Trophoblast cell (in vitro differentiated cells and primary cell): ENCODE measurements around the gene CENPP.

Experiments used
- DNase-seq, 2 donors: peaks; one replicate each; pipeline ENCODE4 v3.0.0-alpha.2; 2016
- H2AFZ ChIP-seq: 2 replicates; pipeline ENCODE4 v1.6.1; 2013; ENCODE audit warnings: low read length, moderate library complexity, mild to moderate bottlenecking; ENCODE audit not compliant: insufficient read depth, poor library complexity
- H2AK5ac ChIP-seq: 2 replicates; pipeline ENCODE4 v1.6.1; 2013; ENCODE audit warnings: mild to moderate bottlenecking, low read length
- H2BK120ac ChIP-seq: 2 replicates; pipeline ENCODE4 v1.6.1; 2013; ENCODE audit warnings: low read length, mild to moderate bottlenecking, moderate library complexity; ENCODE audit not compliant: insufficient read depth, poor library complexity
- H2BK12ac ChIP-seq: 2 replicates; pipeline ENCODE4 v1.6.1; 2013; ENCODE audit warnings: mild to moderate bottlenecking, low read length, moderate library complexity
- H2BK5ac ChIP-seq: 2 replicates; pipeline ENCODE4 v1.6.1; 2013; ENCODE audit warnings: low read length, low read depth, moderate library complexity, mild to moderate bottlenecking; ENCODE audit not compliant: poor library complexity
- H3K14ac ChIP-seq: 2 replicates; pipeline ENCODE4 v1.6.1; 2013; ENCODE audit warnings: mild to moderate bottlenecking, low read length
- H3K18ac ChIP-seq: 2 replicates; pipeline ENCODE4 v1.6.1; 2013; ENCODE audit warnings: mild to moderate bottlenecking, low read length
- H3K23ac ChIP-seq: 2 replicates; pipeline ENCODE4 v1.6.1; 2013; ENCODE audit warnings: low read length
- H3K27ac ChIP-seq: 2 replicates; pipeline ENCODE4 v1.5.1; 2013; ENCODE audit warnings: low read depth, mild to moderate bottlenecking, inconsistent platforms, low read length, moderate library complexity
- H3K27me3 ChIP-seq: 2 replicates; pipeline ENCODE4 v1.6.1; 2013; ENCODE audit warnings: inconsistent platforms, mild to moderate bottlenecking, low read length, moderate library complexity; ENCODE audit not compliant: insufficient read depth
- H3K36me3 ChIP-seq, 2 experiments: 1 replicate in 1 of 2; 2 replicates in 1 of 2; pipeline ENCODE4 v1.6.1; 2013; ENCODE audit warnings: low read length in 2 of 2, mild to moderate bottlenecking in 2 of 2, moderate library complexity in 1 of 2; ENCODE audit not compliant: insufficient read depth in 2 of 2, control insufficient read depth in 1 of 2
- H3K4ac ChIP-seq: 2 replicates; pipeline ENCODE4 v1.6.1; 2013; ENCODE audit warnings: low read depth, mild to moderate bottlenecking, low read length, moderate library complexity
- H3K4me1 ChIP-seq, 2 experiments: 1 replicate in 1 of 2; 2 replicates in 1 of 2; pipeline ENCODE4 v1.6.1; 2013; ENCODE audit warnings: low read length in 2 of 2, mild to moderate bottlenecking in 2 of 2, moderate library complexity in 1 of 2; ENCODE audit not compliant: insufficient read depth in 2 of 2, control insufficient read depth in 1 of 2
- H3K4me2 ChIP-seq: 2 replicates; pipeline ENCODE4 v1.6.1; 2013; ENCODE audit warnings: inconsistent platforms, mild to moderate bottlenecking, low read length, moderate library complexity
- H3K4me3 ChIP-seq: 2 replicates; pipeline ENCODE4 v1.5.1; 2013; ENCODE audit warnings: mild to moderate bottlenecking, low read depth, low read length, inconsistent platforms
- H3K79me1 ChIP-seq: one replicate; pipeline ENCODE4 v1.6.1; 2013; ENCODE audit warnings: low read length
- H3K79me2 ChIP-seq: 2 replicates; pipeline ENCODE4 v1.6.1; 2013; ENCODE audit warnings: low read length, mild to moderate bottlenecking; ENCODE audit not compliant: control insufficient read depth, insufficient read depth, poor library complexity
- H3K9ac ChIP-seq: 2 replicates; pipeline ENCODE4 v1.6.1; 2013; ENCODE audit warnings: mild to moderate bottlenecking, low read length
- H3K9me3 ChIP-seq: 2 replicates; pipeline ENCODE4 v1.6.1; 2013; ENCODE audit warnings: low read depth, mild to moderate bottlenecking, control low read depth, inconsistent platforms, low read length; ENCODE audit not compliant: insufficient read depth
- H4K12ac ChIP-seq: 2 replicates; pipeline ENCODE4 v1.6.1; 2013; ENCODE audit warnings: low read depth, mild to moderate bottlenecking, low read length, moderate library complexity
- H4K8ac ChIP-seq: 2 replicates; pipeline ENCODE4 v1.6.1; 2013; ENCODE audit warnings: low read depth, mild to moderate bottlenecking, low read length, moderate library complexity
- H4K91ac ChIP-seq: one replicate; pipeline ENCODE4 v1.6.1; 2013; ENCODE audit warnings: low read depth, mild to moderate bottlenecking, low read length, moderate library complexity
- WGBS: extraction: QIAGEN DNeasy Blood & Tissue Kit; methylation state at CpG from one replicate; pipeline ENCODE4 v1.1.7; 2013; ENCODE audit warnings: missing lambda C conversion rate; ENCODE audit not compliant: insufficient read length, insufficient coverage; ENCODE audit errors: extremely low coverage; 5-methylcytosine and 5-hydroxymethylcytosine counted together

CENPP gene

GRCh38 chr9:92529124-92529523, 203.4 kb downstream of the CENPP start:
- DNase-seq, result no peak
- Histone ChIP-seq H4K8ac (no peak overlapping the region), H2BK12ac (no peak overlapping the region), H3K9ac (no peak overlapping the region), H3K79me2 (no peaks in the 10 kb centered on the region), H4K91ac (no peak overlapping the region), H3K79me1 (no peaks in the 10 kb centered on the region), H2BK5ac (no peak overlapping the region), H3K27ac (no peak overlapping the region), H3K4me1 (no peaks in the 10 kb centered on the region), H3K4me3 (no peak overlapping the region), H3K14ac (no peak overlapping the region), H4K12ac (no peak overlapping the region), H3K4me2 (no peak overlapping the region), H2AFZ (no peak overlapping the region), H3K36me3 (no peaks in the 10 kb centered on the region), H3K27me3 (no peaks in the 10 kb centered on the region), H3K18ac (no peak overlapping the region), H3K4ac (no peak overlapping the region), H2BK120ac (no peak overlapping the region), H3K23ac (no peak overlapping the region), H3K9me3 (no peaks in the 10 kb centered on the region), H2AK5ac (no peak overlapping the region)
- no CpG with 5 or more reads among the region's 3 CpGs for WGBS

- Histone ChIP-seq H2BK12ac (no peak overlapping the region), H4K91ac (no peak overlapping the region), H3K14ac (no peak overlapping the region), H3K36me3 (no peaks in the 10 kb centered on the region), H2AK5ac (no peak overlapping the region), H3K27ac (no peak overlapping the region), H3K4ac (no peak overlapping the region), H3K4me3 (no peak overlapping the region), H3K27me3 (no peaks in the 10 kb centered on the region), H3K9ac (no peak overlapping the region), H3K9me3 (no peaks in the 10 kb centered on the region), H3K79me1 (no peaks in the 10 kb centered on the region), H3K23ac (no peak overlapping the region), H3K79me2 (no peaks in the 10 kb centered on the region), H3K4me2 (no peak overlapping the region), H2BK5ac (no peak overlapping the region), H4K8ac (no peak overlapping the region), H3K18ac (no peak overlapping the region), H3K4me1 (no peaks in the 10 kb centered on the region), H2BK120ac (no peak overlapping the region), H4K12ac (no peak overlapping the region), H2AFZ (no peak overlapping the region)
- DNase-seq, result no peak
These were observed 205.1 kb downstream of the CENPP start for GRCh38 chr9:92530893-92531292.

GRCh38 chr9:92534204-92534603, 208.5 kb downstream of the CENPP start:
- no peak overlapping the region for H2BK12ac ChIP-seq
- no peak overlapping the region for H4K12ac ChIP-seq
- no peak overlapping the region for H2AFZ ChIP-seq
- no peak overlapping the region for H2BK120ac ChIP-seq
- no peaks in the 10 kb centered on the region for H3K27me3 ChIP-seq
- H2BK5ac ChIP-seq, result no peak overlapping the region
- no peaks in the 10 kb centered on the region for H3K36me3 ChIP-seq
- no peak overlapping the region for H3K18ac ChIP-seq
- H3K4me2 ChIP-seq, result no peak overlapping the region
- no peak overlapping the region for H3K14ac ChIP-seq
- no peak overlapping the region for H3K9ac ChIP-seq
- no peaks in the 10 kb centered on the region for H3K9me3 ChIP-seq
- no peaks in the 10 kb centered on the region for H3K79me2 ChIP-seq
- no peak overlapping the region for H3K27ac ChIP-seq
- H3K4me3 ChIP-seq, result no peak overlapping the region
- no peak overlapping the region for H4K91ac ChIP-seq
- DNase-seq, result no peak
- H4K8ac ChIP-seq, result no peak overlapping the region
- no peak overlapping the region for H3K4ac ChIP-seq
- no peaks in the 10 kb centered on the region for H3K4me1 ChIP-seq
- WGBS, result no CpG with 5 or more reads among the region's 3 CpGs
- H2AK5ac ChIP-seq, result no peak overlapping the region
- H3K23ac ChIP-seq, result no peak overlapping the region
- no peaks in the 10 kb centered on the region for H3K79me1 ChIP-seq

GRCh38 chr9:92534674-92535073, 208.9 kb downstream of the CENPP start:
- no peak overlapping the region for H4K91ac ChIP-seq
- no peak overlapping the region for H2BK12ac ChIP-seq
- H3K79me2 ChIP-seq, result no peaks in the 10 kb centered on the region
- no peak overlapping the region for H3K9ac ChIP-seq
- H3K4me1 ChIP-seq, result no peaks in the 10 kb centered on the region
- no peaks in the 10 kb centered on the region for H3K79me1 ChIP-seq
- no peak overlapping the region for H2BK5ac ChIP-seq
- no peaks in the 10 kb centered on the region for H3K9me3 ChIP-seq
- H3K36me3 ChIP-seq, result no peaks in the 10 kb centered on the region
- no peaks in the 10 kb centered on the region for H3K27me3 ChIP-seq
- no peak overlapping the region for H2AK5ac ChIP-seq
- no peak overlapping the region for H3K4me2 ChIP-seq
- no peak overlapping the region for H3K4ac ChIP-seq
- H2BK120ac ChIP-seq, result no peak overlapping the region
- H3K18ac ChIP-seq, result no peak overlapping the region
- H4K8ac ChIP-seq, result no peak overlapping the region
- no peak overlapping the region for H2AFZ ChIP-seq
- no peak overlapping the region for H3K14ac ChIP-seq
- H3K23ac ChIP-seq, result no peak overlapping the region
- WGBS, result no CpG with 5 or more reads among the region's 1 CpG
- no peak for DNase-seq
- H3K4me3 ChIP-seq, result no peak overlapping the region
- no peak overlapping the region for H3K27ac ChIP-seq
- H4K12ac ChIP-seq, result no peak overlapping the region
